GM21717 (cell line): ENCODE data around the gene PER2.
"Not testable (repeated sequence)": the region's sequence is repeated elsewhere in the genome, so short reads cannot be mapped to it uniquely, and the experiment has no call there.

Experiments used
- ATAC-seq: cut with Tn5 transposase; IDR thresholded peaks from one replicate; pipeline ENCODE4 v1.9.1; 2021; ENCODE audit warnings: mild to moderate bottlenecking, moderate library complexity; ENCODE audit not compliant: unreplicated experiment

PER2 gene

GRCh38 chr2:238310721-238311120 is 22.3 kb upstream of the PER2 start:
- ATAC-seq: not testable (repeated sequence)

- ATAC-seq: no peak
Measured at GRCh38 chr2:238308177-238308576, 19.8 kb upstream of the PER2 start.

GRCh38 chr2:238306672-238306998 is 18.2 kb upstream of the PER2 start:
- no peak for ATAC-seq

- no peak for ATAC-seq
Measured at GRCh38 chr2:238305965-238306671, 17.7 kb upstream of the PER2 start.

- ATAC-seq: no peak
Measured at GRCh38 chr2:238305092-238305862, 16.9 kb upstream of the PER2 start.

- ATAC-seq: no peak
Measured at GRCh38 chr2:238304116-238304515, 15.7 kb upstream of the PER2 start.

GRCh38 chr2:238302751-238303150 is 14.3 kb upstream of the PER2 start:
- ATAC-seq: no peak

GRCh38 chr2:238302087-238302486 is 13.7 kb upstream of the PER2 start:
- ATAC-seq: no peak

- no peak for ATAC-seq
Measured at GRCh38 chr2:238299803-238300202, 11.4 kb upstream of the PER2 start.

- ATAC-seq: no peak
Measured at GRCh38 chr2:238296638-238297457, 8.4 kb upstream of the PER2 start.

- ATAC-seq: no peak
Measured at GRCh38 chr2:238295144-238296112, 7.0 kb upstream of the PER2 start.

GRCh38 chr2:238294393-238295143 is 6.2 kb upstream of the PER2 start:
- no peak for ATAC-seq

- no peak for ATAC-seq
Measured at GRCh38 chr2:238294046-238294392, 5.6 kb upstream of the PER2 start.

GRCh38 chr2:238291550-238292281 is 3.3 kb upstream of the PER2 start:
- no peak for ATAC-seq

- ATAC-seq: no peak
Measured at GRCh38 chr2:238290715-238291549, 2.5 kb upstream of the PER2 start.

- no peak for ATAC-seq
Measured at GRCh38 chr2:238290091-238290509, 1.7 kb upstream of the PER2 start.

GRCh38 chr2:238289574-238289973 is 1.2 kb upstream of the PER2 start:
- no peak for ATAC-seq
